GM19238 (cell line): ENCODE data around the gene PARP6.
"Not testable (repeated sequence)": the region's sequence is repeated elsewhere in the genome, so short reads cannot be mapped to it uniquely, and the experiment has no call there.

Experiments used
- DNase-seq: peaks from one replicate; pipeline ENCODE4 v3.0.0; 2011; ENCODE audit warnings: low spot score; ENCODE audit not compliant: insufficient read length

PARP6 gene

DNA sequence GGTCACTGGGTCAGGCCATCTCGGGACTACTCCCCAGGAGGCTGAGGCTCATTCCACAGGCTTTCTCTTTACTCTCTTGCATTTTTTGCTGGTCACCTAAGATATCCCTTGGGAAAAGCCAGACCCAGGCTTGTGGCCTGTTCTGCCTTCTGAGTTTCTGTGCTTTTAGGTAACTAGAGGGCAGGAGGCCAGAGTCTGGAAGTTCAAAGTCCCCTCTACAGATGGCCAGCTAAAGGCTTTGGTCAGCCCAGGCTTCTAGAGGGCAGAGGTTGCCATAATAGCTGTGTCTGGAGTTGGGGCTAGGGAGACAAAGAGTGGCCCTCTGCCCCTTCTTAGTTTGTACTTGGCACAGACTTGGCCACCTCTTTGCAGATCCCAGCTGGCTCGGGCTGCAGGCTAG is 8.4 kb upstream of the PARP6 start:
- DNase-seq = no peak

- no peak for DNase-seq
These were observed 6.4 kb upstream of the PARP6 start for GRCh38 chr15:72278737-72279136.

- no peak for DNase-seq
These were observed 4.0 kb upstream of the PARP6 start for GRCh38 chr15:72276326-72276700.

- DNase-seq = not testable (repeated sequence)
These were observed 3.4 kb upstream of the PARP6 start for GRCh38 chr15:72275635-72276325.

- DNase-seq = no peak
These were observed 621 bp upstream of the PARP6 start for GRCh38 chr15:72272997-72273352.

GRCh38 chr15:72271895-72272212 is 500 bp downstream of the PARP6 start:
- no peak for DNase-seq

GRCh38 chr15:72271221-72271620 is 1.1 kb downstream of the PARP6 start:
- DNase-seq = no peak

- DNase-seq = no peak
These were observed 2.6 kb downstream of the PARP6 start for GRCh38 chr15:72269739-72270138.

DNA sequence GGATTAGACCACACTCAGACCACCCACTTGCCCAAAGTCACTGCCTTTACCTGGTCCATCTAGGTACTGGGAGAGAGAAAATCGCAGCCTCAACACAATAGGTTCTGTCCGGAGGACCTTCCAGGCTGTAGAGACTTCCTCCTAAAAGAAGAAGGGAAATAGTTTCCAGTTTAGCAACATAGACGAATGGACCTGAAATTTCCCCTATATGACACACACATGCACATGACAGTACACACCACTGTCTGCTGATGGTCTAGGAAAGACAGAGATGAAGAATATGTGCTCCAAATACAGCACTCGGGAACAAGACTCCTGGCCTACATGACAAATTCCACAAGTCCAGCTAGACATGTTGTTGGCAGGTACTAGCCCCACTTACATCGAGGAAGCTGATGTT is 7.3 kb downstream of the PARP6 start:
- no peak for DNase-seq

DNA sequence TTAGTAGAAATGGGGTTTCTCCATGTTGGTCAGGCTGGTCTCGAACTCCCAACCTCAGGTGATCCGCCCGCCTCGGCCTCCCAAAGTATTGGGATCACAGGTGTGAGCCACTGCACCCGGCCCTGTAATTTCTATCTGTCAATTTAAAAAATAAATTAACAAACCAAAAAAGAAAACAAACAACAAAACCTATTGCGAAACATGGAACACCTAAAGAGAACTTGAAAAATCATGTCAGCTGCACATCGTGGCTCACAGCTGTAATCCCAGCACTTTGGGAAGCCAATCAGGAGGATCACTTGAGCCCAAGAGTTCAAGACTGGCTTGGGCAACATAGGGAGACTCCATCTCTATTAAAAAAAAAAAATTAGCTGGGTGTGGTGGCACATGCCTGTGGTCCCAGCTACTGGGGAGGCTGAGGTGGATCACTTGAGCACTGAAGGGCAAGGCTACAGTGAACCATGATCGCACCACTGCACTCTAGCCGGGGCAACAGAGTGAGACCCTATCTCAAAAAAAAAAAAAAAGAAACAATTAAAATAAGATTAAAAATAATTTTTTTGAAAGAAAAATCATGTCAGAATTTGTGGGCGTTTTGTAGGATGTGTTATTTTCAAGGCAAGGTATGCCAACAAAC is 19.6 kb downstream of the PARP6 start:
- no peak for DNase-seq

DNA sequence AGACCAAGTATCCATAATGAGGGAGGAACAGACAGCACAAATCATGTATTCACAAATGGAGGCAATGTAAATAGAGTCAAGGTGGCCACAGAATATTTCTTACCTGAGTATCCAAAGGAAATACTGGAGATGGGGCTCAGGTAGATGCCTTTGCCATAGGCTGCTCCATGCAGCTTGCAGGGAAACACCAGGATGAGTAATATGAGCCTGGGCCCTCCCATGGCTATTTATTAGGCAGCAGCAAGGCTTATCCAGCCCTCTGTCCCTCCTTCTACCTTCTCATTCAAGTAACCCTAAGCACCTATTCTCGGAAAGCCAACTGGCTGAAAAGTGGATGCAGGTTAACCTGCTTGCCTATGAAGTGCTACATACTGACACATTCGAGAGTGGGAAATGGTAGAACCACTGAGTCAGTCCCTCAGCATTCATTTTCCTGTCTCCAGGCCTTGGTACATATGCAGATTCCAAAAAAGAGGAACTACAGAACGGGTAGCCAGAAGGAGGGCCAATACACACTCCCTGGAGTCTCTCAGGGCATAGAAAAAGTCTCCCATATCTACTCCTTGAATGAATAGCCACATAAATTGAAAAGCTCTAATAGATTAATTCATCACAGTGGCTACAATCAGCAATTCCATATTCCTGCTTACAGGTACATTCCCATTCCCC is 23.1 kb downstream of the PARP6 start:
- no peak for DNase-seq

GRCh38 chr15:72248514-72248913 is 23.8 kb downstream of the PARP6 start:
- no peak for DNase-seq

GRCh38 chr15:72242775-72243370 is 29.5 kb downstream of the PARP6 start:
- no peak for DNase-seq

- no peak for DNase-seq
These were observed 32.7 kb downstream of the PARP6 start for GRCh38 chr15:72239652-72240051.

DNA sequence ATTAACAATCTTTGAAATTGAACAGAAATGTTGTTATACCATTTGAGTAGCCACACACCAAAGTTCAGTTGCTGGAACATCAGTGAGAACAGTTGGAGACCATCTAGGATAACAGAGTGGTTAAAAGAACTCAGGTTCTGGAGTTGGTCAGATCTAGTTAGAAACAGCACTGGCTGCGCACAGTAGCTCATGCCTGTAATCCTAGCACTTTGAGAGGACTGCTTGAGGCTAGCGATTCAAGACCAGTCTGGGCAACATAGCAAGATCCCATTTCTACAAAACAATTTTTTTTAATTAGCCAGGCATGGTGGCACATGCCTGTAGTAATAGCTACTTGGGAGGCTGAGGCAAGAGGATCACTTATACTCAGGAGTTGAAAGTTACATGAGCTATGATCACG is 33.8 kb downstream of the PARP6 start:
- DNase-seq = no peak

GRCh38 chr15:72237853-72238224 is 34.5 kb downstream of the PARP6 start:
- DNase-seq = no peak

DNA sequence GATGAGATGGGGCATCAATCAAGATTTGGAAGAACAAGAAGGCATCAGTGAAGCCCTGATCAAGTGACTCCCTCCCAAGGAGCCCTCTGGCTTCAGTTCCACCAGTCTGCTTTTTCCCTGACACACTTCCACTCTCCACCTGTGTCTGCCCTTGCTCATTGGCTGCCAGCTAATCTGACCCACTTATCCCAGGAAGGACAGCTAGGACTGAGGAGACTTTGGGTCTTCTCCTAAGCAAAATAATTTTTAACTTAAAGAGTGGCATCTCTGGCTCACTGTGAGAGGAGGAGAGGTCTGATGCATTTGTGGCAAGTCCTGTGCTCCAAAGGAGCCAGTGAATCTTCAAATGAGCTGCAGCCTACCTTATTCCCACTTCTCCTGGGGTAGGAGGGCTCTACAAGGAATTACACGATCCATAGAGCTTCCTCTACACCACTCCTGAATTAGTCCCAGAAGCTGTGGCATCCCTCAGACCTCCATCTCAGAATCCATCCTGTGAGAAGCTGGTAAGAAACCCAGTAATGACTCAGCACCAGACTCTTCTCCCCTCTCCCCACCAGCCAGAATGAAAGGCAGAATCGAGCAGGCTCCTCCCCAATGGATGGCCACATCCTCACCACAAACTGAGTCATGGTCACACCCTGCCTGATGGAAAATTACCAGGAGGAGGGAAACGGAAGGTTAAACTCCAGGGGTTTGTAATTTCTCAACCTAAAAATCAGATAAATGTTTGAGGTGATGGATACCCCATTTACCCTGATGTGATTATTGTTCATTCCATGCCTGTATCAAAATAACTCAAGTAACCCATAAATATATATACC is 35.1 kb downstream of the PARP6 start:
- DNase-seq = peak; percentile 20

DNA sequence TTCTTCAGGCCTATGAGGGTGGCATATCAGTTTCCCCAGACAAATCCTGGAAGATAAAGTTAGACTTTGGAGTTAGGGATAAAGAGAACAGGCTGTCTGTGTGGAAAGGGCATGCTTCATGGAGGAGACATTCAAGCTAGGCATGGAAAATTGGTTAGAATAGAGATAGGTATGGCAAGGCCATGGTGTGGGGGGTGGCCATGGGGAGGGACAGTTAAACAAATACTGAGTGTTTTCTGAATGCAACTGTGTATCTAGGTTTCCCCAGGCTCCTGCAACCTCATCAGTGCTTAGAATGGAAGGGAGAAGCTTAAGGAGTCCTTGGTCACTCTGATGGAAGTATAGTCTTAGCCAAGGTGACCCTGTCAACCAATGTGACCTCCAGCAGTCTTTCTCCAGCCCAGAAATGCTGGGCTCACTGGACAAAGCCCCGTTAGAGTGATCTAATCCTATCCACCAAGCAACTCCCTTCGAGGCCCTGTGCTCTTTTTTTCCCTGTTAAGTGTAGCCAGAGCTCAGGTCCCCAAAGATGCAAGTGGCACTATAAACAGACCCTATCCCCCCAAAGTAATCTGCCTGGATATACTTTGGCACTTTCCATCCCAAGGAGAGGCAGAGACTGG is 35.9 kb downstream of the PARP6 start:
- DNase-seq = no peak

DNA sequence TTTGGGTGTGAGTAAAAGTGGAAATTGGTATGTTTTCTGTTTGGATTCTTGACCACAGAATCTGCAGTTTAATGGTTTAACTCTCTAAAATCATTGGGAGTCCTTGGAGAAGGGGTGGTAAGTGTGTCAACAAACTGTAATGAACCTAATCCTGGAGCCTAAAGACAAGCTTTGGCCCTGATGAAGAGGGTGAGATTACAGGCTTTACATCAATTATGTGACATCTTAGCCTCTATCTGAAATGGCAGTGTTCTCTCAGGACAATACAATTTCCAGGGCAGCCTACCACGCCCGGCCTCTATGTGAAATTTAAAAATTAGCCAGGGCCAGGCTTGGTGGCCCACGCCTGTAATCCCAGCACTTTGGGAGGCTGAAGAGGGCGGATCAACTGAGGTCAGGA is 37.1 kb downstream of the PARP6 start:
- no peak for DNase-seq

GRCh38 chr15:72233769-72234168 is 38.6 kb downstream of the PARP6 start:
- no peak for DNase-seq

- DNase-seq = peak; percentile 21
These were observed 40.4 kb downstream of the PARP6 start for GRCh38 chr15:72231833-72232478.
